BLaER1 (cell line): Measurements from ENCODE around the gene PPFIBP2.

Experiments
- H3K27ac ChIP-seq: shearing (Covaris generic); formaldehyde crosslinking; 2 replicates; pipeline ENCODE4 v1.8.1; 2022
- H3K27me3 ChIP-seq: shearing (Covaris generic); formaldehyde crosslinking; 2 replicates; pipeline ENCODE4 v1.8.1; 2022
- H3K36me3 ChIP-seq: shearing (Covaris generic); formaldehyde crosslinking; 2 replicates; pipeline ENCODE4 v1.8.1; 2022
- H3K4me1 ChIP-seq: shearing (Covaris generic); formaldehyde crosslinking; 2 replicates; pipeline ENCODE4 v1.8.1; 2022
- H3K4me2 ChIP-seq: shearing (Covaris generic); formaldehyde crosslinking; 2 replicates; pipeline ENCODE4 v1.8.1; 2022
- H3K4me3 ChIP-seq: shearing (Covaris generic); formaldehyde crosslinking; 2 replicates; pipeline ENCODE4 v1.8.1; 2022
- H3K9ac ChIP-seq: shearing (Covaris generic); formaldehyde crosslinking; 2 replicates; pipeline ENCODE4 v1.8.1; 2022
- H3K9me3 ChIP-seq: shearing (Covaris generic); formaldehyde crosslinking; 2 replicates; pipeline ENCODE4 v1.8.1; 2022
- H4K20me1 ChIP-seq: shearing (Covaris generic); formaldehyde crosslinking; 2 replicates; pipeline ENCODE4 v1.8.1; 2022
- Cebpa-rat ChIP-seq: shearing (Covaris generic); IDR thresholded peaks from 2 replicates; pipeline ENCODE4 v1.8.1; 2022

Gene PPFIBP2

DNA sequence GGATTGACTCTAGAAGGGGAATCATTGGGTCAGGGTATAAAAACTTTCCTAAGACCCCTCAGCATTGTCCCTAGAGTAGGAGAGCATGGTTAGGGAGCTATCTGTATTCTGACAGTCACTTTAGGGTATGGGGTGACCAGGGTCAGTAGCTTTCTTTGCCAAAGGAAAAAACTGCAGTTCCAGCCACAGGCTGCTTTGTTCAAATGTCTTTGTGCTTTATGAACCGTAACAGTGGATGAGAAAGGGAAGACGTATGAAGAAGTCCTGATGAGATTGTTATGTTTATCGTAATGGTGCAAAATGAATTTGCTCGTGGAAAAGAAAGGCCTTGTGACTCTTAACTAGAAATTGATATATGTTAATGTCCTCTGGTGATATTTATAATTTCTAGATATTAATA, 129.5 kb downstream of the PPFIBP2 start:
- Histone ChIP-seq H3K9ac (no peak overlapping the region), H3K4me2 (no peak overlapping the region)
- TF ChIP-seq Cebpa-rat: no peak

GRCh38 chr11:7645206-7645605, 131.4 kb downstream of the PPFIBP2 start:
- Histone ChIP-seq H3K4me3 (no peak overlapping the region), H3K36me3 (peaks cover 43% of the 10 kb centered on the region; the same call in 1 of the 2 replicates)

More for the DNA sequence above, 129.5 kb downstream of the PPFIBP2 start:
- no peak overlapping the region for H3K4me3 ChIP-seq
- H4K20me1 ChIP-seq: no peaks in the 10 kb centered on the region
- no peaks in the 10 kb centered on the region for H3K4me1 ChIP-seq
- no peak overlapping the region for H3K27ac ChIP-seq
- peaks cover 29% of the 10 kb centered on the region; the same call in 1 of the 2 replicates for H3K36me3 ChIP-seq
- H3K9me3 ChIP-seq: no peaks in the 10 kb centered on the region
- H3K27me3 ChIP-seq: no peaks in the 10 kb centered on the region

DNA sequence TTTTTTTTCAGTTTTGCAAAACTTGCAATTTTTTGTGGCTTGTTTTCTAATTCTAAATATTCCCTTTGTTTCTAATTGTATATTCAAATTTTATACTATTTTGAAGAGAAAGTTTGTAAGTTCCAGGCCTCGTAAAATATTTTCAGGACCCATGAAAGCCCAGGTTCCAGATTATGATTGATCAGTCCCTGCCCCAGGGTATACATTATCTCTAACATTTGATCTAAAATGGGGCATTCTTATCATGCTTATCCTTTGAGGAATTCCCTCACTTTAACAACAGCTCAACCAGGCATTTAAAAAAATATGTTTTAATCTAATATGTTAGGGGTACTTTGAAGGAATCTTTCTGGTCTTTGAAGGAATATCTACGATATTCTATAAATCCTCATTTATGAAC, 133.1 kb downstream of the PPFIBP2 start:
- peaks cover 8% of the 10 kb centered on the region; the same call in 1 of the 2 replicates for H3K4me1 ChIP-seq
- H3K9me3 ChIP-seq: no peaks in the 10 kb centered on the region
- H4K20me1 ChIP-seq: peaks cover 6% of the 10 kb centered on the region; the same call in 1 of the 2 replicates
- H3K4me2 ChIP-seq: no peak overlapping the region
- H3K27me3 ChIP-seq: no peaks in the 10 kb centered on the region
- no peak overlapping the region for H3K9ac ChIP-seq
- TF ChIP-seq Cebpa-rat: no peak
- no peak overlapping the region for H3K27ac ChIP-seq
- peaks cover 47% of the 10 kb centered on the region for H3K36me3 ChIP-seq
- H3K4me3 ChIP-seq: no peak overlapping the region

More at GRCh38 chr11:7645206-7645605, 131.4 kb downstream of the PPFIBP2 start:
- Histone ChIP-seq H3K4me2 (no peak overlapping the region), H3K27ac (no peak overlapping the region), H3K9me3 (no peaks in the 10 kb centered on the region), H3K27me3 (no peaks in the 10 kb centered on the region), H3K9ac (no peak overlapping the region), H3K4me1 (no peaks in the 10 kb centered on the region), H4K20me1 (no peaks in the 10 kb centered on the region)
- TF ChIP-seq Cebpa-rat: no peak

DNA sequence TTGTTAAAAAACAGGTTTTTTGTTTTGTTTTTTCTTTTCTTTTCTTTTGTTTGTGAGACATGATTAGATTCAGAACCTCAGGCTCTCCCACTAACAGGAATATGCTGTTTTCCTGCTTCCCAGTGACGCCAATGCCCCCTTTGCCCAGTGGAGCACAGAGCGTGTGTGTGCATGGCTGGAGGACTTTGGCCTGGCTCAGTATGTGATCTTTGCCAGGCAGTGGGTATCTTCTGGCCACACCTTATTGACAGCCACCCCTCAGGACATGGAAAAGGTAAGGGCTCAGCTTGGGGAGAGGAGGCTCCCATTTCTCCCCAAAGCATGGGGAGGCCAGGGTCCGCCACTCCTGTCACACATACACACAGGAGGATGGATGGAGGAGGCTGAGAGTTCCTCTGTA, 134.5 kb downstream of the PPFIBP2 start:
- Histone ChIP-seq H3K27ac (no peak overlapping the region), H3K36me3 (peaks cover 49% of the 10 kb centered on the region), H3K9me3 (no peaks in the 10 kb centered on the region), H3K4me2 (no peak overlapping the region), H3K9ac (no peak overlapping the region), H3K4me3 (no peak overlapping the region), H4K20me1 (peaks cover 6% of the 10 kb centered on the region; the same call in 1 of the 2 replicates), H3K4me1 (peaks cover 15% of the 10 kb centered on the region), H3K27me3 (no peaks in the 10 kb centered on the region)
- TF ChIP-seq Cebpa-rat: no peak

- H3K4me2 ChIP-seq: no peak overlapping the region
Measured at GRCh38 chr11:7651140-7651551, 137.3 kb downstream of the PPFIBP2 start.

GRCh38 chr11:7651700-7652099, 137.9 kb downstream of the PPFIBP2 start:
- Histone ChIP-seq H3K4me3 (no peak overlapping the region), H3K4me2 (peak overlapping the region; percentile 37; the same call in 1 of the 2 replicates), H3K9ac (no peak overlapping the region)

More at GRCh38 chr11:7651140-7651551, 137.3 kb downstream of the PPFIBP2 start:
- Histone ChIP-seq H3K9ac (no peak overlapping the region), H3K27ac (no peak overlapping the region), H3K27me3 (no peaks in the 10 kb centered on the region), H3K36me3 (peaks cover 69% of the 10 kb centered on the region), H3K9me3 (no peaks in the 10 kb centered on the region), H4K20me1 (peaks cover 6% of the 10 kb centered on the region; the same call in 1 of the 2 replicates), H3K4me3 (no peak overlapping the region), H3K4me1 (peaks cover 15% of the 10 kb centered on the region)
- no peak for TF ChIP-seq Cebpa-rat

DNA sequence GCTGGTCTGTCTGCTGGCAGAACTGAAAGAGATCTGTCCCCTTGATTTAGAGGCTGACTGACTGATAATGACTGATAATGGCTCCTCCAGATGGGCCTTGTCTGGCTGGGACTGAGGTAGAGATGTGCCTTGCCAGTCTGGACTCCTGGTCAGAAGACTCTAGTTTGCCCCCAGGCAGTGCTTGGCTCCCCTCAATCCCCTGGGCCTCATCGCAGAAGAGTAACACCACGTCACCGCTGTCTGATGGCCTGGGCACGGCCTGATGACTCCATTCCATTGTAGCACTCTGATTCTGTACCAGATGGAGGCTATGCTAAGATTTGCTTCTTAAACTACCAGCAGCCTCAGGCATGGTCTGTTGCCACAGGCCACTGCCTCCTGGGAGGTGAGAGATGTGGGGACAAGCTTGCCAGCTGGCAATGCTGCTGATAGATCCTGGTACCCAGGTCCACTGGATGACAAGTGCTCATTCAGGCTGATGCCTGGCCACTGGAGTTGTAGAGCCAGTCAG, 140.5 kb downstream of the PPFIBP2 start:
- TF ChIP-seq Cebpa-rat: no peak
- no peak overlapping the region for H3K4me3 ChIP-seq
- H4K20me1 ChIP-seq: peaks cover 6% of the 10 kb centered on the region; the same call in 1 of the 2 replicates
- H3K4me2 ChIP-seq: no peak overlapping the region
- H3K9ac ChIP-seq: no peak overlapping the region
- H3K4me1 ChIP-seq: peaks cover 15% of the 10 kb centered on the region
- no peak overlapping the region for H3K27ac ChIP-seq
- no peaks in the 10 kb centered on the region for H3K27me3 ChIP-seq
- H3K9me3 ChIP-seq: no peaks in the 10 kb centered on the region
- peaks cover 57% of the 10 kb centered on the region for H3K36me3 ChIP-seq

More at GRCh38 chr11:7651700-7652099, 137.9 kb downstream of the PPFIBP2 start:
- H3K27ac ChIP-seq: no peak overlapping the region
- no peaks in the 10 kb centered on the region for H3K27me3 ChIP-seq
- TF ChIP-seq Cebpa-rat: no peak
- H3K4me1 ChIP-seq: peaks cover 15% of the 10 kb centered on the region
- no peaks in the 10 kb centered on the region for H3K9me3 ChIP-seq
- peaks cover 6% of the 10 kb centered on the region; the same call in 1 of the 2 replicates for H4K20me1 ChIP-seq
- H3K36me3 ChIP-seq: peaks cover 69% of the 10 kb centered on the region

GRCh38 chr11:7655253-7656217, 141.7 kb downstream of the PPFIBP2 start:
- Histone ChIP-seq H3K4me3 (no peak overlapping the region), H3K27me3 (no peaks in the 10 kb centered on the region), H3K9me3 (no peaks in the 10 kb centered on the region), H3K4me2 (no peak overlapping the region), H3K9ac (no peak overlapping the region), H4K20me1 (peaks cover 6% of the 10 kb centered on the region; the same call in 1 of the 2 replicates), H3K27ac (no peak overlapping the region), H3K36me3 (peaks cover 44% of the 10 kb centered on the region), H3K4me1 (peaks cover 15% of the 10 kb centered on the region)
- TF ChIP-seq Cebpa-rat: no peak

DNA sequence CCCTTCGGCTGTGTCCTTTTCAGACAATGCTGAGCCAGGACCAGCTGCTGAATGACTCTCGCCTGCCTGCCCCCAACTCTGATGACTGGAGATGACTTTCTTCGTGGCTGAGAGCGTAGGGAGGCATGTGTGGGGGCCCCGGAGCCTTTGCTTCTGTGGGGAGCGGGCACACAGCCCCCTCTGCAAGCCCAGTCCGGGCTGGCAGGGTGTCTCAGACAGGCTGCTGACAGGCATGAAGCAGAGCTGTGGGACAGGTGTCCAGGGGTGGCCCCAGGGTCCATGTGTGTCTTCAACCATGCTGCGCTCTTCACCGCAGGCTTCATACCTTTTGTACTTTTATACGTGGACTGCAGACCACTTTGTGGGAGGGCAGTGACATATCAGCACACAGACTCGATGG, 142.9 kb downstream of the PPFIBP2 start:
- Histone ChIP-seq H3K27me3 (no peaks in the 10 kb centered on the region), H3K27ac (no peak overlapping the region), H3K4me2 (no peak overlapping the region), H3K9me3 (no peaks in the 10 kb centered on the region), H4K20me1 (no peaks in the 10 kb centered on the region), H3K36me3 (peaks cover 33% of the 10 kb centered on the region), H3K4me1 (peaks cover 6% of the 10 kb centered on the region), H3K4me3 (no peak overlapping the region), H3K9ac (no peak overlapping the region)
- no peak for TF ChIP-seq Cebpa-rat
